HG03442 (cell line): ENCODE results near the gene TTC7B.
"Not testable (repeated sequence)": the region's sequence is repeated elsewhere in the genome, so short reads cannot be mapped to it uniquely, and the experiment has no call there.

Experiments
- ATAC-seq: cut with Tn5 transposase; IDR thresholded peaks from one replicate; pipeline ENCODE4 v1.9.1; 2021; ENCODE audit warnings: mild to moderate bottlenecking, moderate library complexity; ENCODE audit not compliant: unreplicated experiment

TTC7B gene

DNA sequence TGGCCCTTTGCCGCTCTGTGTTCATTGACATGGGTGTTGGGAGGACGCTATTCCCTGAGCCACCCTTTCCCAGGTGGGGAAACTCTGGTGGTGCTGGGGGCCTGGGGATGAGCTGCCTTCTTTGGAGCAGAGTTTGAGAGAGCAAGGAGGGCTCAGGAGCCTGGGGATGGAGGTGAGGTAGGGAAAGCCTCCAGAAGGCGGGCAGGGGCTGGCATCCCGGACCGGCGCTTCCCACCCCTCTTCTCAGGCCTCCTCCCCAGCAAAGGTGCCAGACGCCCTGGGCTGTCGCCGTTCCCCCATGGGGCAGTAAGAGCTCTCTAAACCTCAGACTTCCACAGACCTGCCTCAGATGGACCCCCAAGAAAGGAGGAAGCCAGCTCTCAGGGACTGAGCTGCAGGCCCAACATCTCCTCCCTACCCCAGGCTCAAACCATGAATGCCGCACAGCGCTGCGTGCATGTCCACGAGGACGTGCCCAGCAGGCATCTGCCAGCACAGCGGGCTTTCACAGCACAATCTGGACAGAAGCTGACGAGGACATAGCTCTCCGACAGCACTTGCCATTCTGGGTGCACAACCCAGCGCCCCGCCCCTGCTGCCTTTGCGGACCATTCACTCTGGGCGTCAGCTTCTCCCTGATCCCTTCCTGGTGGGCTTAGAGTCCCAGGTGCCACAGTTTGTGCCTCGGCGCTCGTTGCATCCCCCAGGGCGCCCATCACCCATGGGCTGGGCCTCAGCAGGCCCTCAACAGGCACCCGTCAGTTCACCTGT is 14.9 kb upstream of the TTC7B start:
- ATAC-seq: no peak

DNA sequence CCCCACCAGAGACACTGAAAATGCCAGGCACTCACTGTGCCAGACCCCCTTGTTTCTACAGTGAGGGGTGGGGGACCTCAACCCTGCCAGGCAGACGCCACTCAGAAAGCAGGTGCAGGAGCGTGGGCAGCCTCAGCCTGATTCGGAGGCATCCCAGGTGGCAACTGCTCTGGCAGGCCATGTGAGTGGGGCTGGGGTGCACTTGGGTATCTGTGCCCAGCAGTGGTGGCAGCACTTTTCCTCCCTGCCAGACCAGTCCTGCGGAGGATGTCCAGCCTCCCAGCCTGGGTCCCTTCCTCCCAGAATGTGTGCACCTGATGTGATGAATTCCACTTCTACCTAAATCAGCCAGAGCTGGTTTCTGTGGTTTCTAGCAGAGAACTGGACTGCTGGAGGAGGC is 13.4 kb upstream of the TTC7B start:
- ATAC-seq: no peak

DNA sequence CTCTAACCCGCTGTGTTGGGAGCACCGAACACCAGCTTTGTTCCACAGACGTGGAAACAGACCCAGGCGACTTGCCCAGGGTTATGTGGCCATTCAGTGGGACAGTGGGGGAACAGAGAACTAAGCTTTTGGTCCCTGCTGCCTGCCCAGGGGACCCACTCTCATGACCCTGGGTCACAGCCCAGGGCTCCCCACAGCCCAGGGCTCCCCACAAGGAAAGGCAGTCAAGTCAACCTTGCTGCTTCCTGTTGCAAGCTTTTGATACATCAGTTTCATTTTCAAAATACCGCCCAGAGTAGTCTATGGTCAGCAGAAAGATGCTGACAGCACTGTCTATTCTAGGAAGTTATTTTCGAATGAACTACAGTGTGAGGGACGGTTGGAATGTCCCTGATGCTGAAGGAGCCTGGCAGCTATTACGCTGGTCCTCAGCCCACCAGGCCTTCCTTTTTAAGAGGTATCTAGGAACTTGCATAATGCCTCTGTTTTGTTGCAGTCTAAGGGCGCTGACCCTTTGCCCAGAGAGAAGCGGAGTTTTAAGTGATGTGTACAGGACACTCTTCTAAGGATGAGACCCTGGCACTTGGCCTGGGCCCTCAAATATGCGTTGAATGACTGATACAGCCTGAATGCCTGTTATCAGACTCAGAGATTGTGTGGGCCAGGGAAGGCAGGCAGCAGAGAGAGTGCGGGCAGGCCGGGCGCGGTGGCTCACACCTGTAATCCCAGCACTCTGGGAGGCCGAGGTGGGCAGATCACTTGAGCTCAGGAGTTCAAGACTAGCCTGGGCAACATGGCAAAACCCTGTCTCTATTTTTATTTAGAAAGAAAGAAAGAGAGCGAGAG is 12.6 kb upstream of the TTC7B start:
- peak; percentile 42 for ATAC-seq

DNA sequence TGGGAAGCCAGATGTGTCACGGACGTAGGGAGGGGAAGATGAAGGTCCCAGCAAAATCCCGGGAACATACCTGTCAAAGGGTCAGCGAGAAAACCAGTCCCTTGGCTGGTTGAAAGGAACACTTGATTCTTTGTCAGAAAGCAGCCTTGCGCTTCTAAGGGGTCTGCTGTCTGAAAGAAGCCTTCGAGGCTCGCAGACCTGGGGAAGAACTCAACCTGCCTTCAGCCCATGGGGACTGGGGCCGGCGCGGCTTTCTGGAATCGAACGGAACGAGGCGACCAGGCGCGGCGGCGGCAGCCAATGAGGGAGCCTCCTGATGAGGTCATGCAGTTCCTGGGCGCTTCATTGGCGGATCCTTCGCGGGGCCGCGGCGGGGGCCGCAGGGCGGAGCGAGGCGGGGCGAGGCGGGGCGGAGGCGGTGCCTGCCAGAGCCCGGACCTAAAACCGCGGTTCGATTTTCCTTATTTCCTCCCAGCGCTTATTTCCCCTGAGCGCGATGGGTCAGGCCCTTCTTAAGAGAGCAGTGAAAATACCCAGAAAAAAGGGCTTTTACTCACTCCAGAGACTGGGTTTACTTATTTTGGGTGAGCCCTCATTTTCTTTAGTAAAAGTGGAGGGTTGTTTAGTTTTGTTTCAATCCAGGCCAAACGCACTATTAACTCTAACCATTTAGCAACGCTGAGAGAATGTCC is 11.8 kb upstream of the TTC7B start:
- ATAC-seq: peak; percentile 98

DNA sequence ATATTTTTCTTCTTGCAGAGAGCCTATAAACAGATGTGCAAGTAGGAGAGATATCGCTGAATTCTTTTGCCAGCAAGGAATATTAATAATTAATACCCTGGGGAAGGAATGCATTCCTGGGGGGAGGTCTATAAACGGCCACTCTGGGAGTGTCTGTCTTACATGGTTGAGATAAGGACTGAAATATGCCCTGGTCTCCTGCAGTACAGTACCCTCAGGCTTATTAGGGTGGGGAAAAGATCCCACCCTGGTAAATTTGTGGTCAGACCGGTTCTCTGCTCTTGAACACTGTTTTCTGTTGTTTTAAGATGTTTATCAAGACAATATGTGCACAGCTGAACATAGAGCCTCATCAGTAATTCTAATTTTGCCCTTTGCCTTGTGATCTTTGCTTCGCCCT is 7.3 kb upstream of the TTC7B start:
- ATAC-seq: not testable (repeated sequence)

DNA sequence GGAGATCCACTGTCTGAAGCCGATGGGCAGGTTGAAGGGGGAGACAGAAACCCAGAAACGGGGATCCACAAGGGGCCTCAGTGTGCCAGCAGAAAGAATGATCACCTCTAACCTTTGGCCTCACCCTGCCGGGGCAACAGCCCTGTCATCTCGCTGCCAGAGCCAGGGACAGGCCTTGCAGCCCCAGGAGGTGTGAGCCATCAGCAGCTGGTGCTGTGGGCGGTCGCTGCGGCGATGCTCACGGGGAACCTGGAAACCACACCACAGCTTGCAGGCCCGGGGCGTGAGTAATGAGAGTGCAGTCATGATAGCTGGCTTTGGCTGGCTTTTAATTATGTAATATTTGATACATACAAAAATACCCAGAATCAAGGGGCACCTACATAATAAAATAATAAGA is 4.7 kb upstream of the TTC7B start:
- ATAC-seq: peak; percentile 87

DNA sequence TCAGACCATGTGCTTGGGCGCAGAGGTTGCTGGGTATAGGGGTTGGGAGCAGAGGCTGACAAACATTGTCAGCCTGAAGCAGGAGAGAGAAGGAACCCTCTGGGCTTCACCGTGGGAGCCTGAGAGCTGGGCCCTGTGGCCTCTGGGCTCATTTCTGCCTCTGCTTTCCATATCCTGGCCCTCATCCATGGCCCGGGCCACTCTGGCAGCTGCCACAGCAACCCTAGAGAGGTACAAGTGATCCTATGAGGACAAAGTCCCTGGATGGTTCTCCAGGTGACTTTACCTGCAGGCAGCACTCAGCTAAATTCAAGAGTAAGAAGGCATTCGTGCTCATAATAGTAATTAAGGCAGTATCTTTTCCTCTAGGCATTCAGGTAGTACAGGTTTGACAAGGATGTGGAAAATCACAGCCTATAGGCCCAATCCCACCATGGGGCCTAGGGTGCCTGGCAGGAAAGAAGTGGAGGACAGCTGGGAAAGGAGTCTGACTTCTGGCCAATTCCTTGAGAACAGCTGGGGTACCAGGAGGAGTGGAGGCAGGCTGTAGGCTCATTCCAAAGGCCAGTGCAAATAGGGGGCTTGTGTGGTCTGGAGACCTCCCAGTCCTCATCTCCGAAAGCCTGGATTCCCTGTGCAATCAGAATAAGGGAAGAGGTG is 3.6 kb upstream of the TTC7B start:
- ATAC-seq: no peak

DNA sequence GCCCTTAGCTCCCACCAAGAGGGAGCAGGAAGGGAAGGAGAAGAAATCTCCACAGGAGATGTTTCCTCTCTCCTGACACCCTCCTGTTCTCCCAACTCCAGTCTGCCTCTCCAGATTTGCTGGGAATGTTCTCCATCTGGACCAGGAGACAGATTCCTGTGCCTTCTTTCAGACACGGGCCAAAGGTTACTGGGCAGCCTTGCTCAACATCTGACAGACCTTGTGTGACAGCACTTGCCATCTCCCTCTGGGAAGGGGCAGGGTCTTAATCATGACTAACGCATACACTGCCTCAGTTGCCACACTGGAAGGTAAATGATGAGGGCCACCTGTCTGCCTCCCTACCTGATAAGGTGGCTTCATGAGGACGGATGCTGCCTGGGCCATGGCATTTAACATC is 2.5 kb upstream of the TTC7B start:
- no peak for ATAC-seq

DNA sequence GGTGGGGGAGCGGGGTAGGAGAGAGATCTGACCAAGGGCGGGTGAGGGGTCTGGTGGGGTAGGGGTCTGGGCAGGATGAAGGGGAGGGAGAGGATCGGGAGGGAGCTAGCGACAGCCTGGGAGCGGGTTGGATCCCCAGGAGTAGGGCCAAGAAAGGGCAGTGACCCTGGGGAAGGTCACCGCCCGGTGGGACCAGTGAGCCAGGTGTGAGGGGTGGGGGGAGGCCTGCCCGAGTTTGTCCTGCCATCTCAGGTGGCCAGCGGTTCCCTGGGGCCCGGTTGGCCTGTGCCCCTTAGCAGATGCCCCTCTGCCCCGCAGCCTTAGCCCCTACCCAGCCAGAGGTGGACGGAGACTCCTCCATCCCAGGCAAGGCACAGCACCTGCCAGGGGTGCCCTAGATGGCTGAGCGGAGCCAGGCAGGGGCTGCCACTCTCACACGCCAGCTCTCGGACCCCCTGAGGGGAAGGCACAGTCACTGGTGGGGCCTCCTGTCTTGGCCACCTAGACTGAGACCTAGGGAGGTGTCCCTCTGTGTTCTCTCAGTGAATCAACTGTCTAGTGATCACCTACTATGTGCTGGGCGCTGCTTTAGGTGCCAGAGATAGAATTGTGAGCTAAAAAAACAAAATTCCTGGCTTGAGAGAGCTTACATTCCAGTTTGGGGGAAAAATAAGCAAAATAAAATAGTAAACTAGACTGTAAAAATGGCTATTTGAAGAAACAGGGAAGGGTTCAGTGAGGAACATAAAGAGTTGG is 629 bp upstream of the TTC7B start:
- ATAC-seq: no peak

DNA sequence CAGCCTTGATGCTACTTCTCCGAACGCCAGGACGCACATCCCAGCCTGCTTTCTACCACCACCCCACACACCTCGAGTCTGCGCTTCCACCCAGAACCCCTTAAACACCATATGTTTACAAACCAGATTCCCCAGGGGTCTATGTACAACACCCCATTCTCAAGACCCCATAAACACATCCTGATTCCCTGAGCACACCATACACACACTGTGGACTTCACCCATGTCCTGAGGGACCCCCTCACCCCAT is 733 bp downstream of the TTC7B start:
- no peak for ATAC-seq

DNA sequence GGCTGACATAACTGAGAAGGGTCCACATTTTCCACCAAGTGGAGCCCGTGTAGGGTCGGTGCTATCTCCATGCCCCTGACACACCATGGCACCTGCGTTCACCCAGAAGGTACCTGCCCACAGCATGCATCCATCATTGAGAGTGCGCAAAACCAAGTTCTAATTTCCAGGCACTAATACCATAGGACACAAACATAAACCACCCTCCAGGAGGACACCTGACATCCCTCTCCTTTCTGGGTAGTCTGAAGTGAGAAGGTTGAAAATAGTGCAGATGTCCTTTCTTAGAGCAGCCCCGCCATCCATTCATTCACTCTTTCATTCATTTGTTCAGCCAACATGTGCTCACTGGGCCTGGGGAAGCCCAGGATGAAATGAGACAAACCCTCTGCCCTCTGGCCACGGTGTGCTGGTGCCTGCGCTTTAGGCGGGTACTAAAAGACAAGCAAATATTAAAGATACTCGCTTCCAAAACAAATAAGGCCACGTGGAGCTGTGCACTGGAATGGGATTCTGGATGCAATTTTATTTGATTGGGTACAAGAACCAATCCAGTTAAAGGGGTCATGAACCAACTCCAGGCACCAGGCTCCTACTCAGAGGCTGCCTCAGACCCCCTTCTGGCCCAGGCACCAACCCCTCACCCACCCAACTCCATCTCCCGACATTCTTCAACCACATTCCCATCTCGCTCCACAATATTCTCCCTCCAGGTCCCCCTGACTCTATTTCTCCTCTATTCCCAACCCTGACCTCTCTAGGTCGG is 1.2 kb downstream of the TTC7B start:
- ATAC-seq: no peak

DNA sequence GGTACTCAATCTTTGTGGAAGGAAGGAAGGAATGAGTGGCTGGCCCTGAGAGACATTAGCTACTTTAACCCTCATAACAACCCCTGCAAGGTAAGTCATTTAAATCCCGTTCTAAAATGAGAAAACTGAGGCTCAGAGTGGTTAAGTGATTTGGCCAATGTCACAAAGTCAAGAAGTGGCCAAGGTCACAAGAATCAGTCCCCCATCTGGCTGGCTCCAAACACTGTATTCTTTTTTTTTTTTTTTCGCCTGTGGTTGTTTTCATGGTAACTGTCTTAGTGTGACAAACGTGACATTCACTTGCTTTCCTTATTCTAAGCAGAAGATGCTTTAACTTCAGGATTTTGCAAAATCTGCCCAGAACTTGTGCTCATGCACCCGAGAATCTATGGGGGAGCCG is 2.8 kb downstream of the TTC7B start:
- no peak for ATAC-seq

DNA sequence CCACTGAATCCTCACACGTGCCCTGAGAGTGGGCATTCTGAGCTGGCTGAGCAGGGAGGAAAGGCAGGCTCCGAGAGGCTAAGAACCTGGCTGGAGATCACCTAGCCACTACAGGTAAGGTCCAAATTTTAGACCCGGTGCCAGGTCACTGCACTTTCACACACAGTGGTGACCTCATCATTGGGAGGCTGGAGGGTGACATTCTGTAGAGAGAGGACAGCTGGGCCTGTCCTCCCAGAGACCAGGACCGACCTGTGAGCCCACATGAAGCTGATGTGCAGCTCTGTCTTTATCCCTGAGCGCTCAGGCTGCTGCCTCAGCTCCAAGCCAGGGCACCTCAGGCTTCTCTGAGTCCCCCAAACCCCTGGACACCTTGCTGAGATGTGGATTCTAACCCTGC is 4.1 kb downstream of the TTC7B start:
- no peak for ATAC-seq

DNA sequence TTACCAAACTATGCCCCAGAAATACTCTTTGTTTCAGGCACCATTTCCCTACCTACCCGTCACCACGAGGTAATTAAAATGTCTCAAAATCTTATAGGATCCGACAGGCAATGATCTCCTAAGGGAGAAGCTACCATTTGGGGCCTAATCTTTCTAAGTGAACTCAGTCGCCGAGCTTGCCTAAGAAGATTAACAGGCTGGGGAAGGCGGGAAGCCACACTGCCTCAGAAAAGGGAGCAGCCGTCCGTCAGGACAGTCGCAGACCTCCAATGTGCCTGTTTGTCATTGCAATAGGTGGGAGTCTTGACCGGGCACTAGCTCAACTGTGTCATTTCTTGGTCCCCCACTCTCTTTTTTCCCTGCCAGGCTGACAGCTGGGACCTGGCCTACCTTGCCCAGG is 4.6 kb downstream of the TTC7B start:
- no peak for ATAC-seq

DNA sequence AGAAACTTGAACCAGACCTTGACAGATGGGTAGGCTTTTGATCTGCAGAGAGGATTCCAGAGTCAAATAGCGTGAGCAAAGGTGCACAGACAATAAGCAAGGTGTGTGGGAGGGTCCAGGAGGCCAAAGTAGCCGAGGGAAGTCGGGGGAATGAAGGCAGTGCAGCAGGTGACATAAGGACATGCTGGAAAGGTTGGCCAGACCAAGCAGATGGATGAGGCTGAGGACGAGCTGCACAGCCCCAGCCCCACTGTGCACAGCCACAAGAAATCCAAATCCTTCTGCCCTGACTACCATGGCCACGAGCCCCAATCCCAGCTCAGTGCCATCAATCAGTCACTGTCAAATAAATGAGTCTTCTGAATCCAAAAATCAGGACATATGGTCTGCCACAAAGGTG is 5.4 kb downstream of the TTC7B start:
- ATAC-seq: no peak

DNA sequence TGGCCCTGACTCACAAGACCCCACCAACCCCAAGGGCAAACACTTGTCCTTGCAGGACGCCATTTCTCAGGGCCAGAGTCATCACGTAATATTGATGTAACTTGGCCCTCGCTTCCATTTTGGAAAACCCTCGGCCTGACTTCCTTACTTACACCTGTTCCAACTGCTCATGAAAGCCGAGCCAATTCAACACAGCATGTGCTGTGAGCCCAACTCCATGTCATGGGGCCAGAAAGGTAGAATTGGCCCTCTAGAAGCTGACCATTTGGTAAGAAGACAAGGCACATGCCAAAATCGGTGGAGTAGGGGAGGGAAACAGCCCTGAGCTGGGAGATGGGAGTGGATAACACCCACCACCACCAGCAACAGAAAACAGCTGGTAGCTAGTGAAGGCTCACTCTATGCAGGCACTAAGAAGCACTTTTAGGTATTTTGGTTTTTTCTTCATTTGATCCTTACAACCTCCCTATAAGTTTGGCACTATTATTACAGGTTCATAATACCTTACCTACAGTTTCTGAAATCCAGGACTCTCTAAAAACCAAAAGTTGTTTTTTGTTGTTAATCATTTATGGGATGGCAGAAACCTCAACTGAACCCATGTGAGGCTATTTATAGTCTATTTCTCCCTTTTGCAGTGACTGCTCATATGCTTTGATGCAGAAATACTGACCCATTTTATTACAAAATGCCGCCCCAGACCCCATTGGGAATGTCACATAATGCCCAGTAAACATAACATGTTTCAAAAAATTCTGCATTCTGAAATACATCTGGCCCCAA is 6.5 kb downstream of the TTC7B start:
- no peak for ATAC-seq

DNA sequence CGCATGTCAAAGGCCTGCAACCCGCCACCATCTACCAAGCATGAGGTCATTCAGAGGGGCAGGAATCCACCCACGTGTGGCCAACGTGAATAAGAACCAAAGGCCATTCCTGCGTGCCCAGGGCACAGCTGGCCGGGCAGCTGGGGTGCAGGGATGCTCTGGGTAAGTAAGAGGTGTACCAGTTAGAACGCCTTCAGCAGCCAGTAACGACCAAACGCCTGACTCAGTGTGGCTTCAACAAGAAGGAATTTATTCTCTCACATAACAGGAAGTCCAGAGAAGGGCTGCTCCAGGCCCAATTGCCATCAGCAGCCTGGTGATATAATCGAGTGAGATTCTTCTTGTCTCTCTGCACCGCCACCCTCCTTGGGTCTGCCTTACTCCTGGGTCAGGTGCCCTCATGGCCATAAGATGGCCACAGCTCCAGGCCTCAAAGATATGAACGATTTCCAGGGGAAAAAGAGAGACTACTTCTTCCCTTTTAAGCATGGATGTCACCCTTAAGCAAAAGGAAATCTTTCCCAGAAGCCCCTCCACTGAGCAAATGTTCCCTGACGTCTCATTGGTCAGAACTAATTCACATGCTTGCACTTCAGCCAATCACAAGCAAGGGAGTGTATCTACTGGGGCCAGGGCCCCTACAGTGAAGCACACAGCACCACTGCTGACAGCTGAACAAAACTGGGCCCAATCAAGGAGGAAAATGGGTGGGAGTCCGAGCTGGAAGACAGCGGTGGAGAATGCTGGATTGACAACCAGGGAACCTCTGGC is 7.3 kb downstream of the TTC7B start:
- ATAC-seq: no peak

DNA sequence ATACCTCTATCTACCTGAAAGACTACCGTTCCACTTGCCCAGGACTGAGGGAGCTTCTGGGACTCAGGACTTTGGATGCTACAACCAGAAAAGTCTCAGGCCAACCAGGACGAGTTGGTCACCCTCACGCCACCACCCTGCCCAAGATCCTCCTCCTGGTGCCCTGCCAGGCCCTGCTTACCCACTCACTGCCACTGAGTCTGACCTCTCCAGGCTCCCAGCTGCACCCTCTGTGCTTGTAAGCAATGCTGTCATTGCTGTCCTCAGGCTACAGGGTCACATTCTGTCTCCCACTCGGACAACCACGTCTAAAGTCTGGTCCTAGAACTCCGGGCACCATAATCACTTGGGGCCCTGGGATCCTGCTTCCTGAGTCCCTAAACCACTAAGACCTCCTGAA is 9.2 kb downstream of the TTC7B start:
- no peak for ATAC-seq
